HG03460 (cell line): Measurements from ENCODE around the gene FBXW11.
A peak's percentile ranks its signal among the peaks of the same experiment; 100 is the strongest.
"Not testable (repeated sequence)": the region's sequence is repeated elsewhere in the genome, so short reads cannot be mapped to it uniquely, and the experiment has no call there.

ENCODE experiments used
- ATAC-seq: cut with Tn5 transposase; IDR thresholded peaks from one replicate; pipeline ENCODE4 v1.9.1; 2021; ENCODE audit not compliant: unreplicated experiment

Gene FBXW11

DNA sequence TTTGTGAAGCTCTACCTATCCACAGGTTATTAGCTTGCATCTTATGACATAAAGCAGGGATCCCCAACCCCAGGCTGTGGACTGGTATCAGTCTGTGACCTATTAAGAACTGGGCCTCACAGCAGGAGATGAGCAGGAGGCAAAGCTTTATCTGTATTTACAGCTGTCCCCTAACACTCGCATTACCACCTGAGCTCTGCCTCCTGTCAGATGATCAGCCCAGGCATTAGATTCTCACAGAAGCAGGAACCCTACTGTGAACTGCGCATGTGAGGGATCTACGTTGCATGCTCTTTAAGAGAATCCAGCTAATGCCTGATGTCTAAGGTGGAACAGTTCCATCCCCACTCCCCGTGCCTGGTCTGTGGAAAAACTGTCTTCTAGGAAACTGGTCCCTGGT, 19.7 kb downstream of the FBXW11 start:
- ATAC-seq = no peak

DNA sequence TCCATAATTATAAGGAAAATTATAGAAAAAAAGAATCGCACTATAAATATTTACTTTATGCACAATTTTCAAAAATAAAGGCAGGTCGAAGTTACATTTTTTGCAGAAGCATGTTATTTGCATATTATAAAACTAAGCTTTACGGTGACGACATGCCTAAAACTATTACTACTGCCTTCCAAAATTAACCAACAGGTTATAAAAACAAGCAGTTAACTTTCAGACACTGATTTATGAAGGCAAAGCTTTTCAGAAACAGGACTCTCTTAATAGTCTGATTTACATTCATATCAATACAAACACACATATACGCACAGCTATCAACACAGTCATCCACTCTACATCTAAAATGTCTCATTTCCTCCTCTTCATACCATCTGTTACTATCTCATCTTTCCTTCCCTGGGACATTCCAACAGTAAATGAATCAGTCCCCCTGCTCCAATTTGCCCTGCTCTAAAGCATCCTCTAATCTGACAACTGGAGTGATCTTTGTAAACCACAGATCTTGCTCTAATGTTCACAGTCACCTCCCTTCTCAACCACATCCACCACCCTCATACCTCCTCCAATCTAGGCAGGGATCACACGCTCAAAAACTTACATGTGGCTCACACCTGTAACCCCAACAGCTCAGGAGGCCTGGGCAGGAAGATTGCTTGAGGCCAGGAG, 21.6 kb downstream of the FBXW11 start:
- ATAC-seq = peak; percentile 53

DNA sequence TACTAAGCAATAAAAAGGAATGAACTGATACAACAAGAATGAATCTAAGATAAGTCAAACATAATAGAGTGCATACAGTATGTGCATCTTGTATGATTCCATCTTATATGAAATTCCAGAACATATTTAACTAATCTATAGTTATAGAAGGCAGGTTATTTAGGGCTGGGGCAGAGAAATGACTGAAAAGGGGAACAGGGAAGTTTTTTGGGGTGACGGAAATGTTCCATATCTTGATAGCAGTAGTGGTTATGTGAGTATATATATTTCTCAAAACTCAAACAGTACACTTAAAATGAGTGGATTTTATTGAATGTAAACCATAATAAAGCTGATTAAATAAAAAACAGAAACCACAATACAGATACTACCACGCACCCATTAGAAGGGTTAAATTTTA, 24.6 kb downstream of the FBXW11 start:
- no peak for ATAC-seq

DNA sequence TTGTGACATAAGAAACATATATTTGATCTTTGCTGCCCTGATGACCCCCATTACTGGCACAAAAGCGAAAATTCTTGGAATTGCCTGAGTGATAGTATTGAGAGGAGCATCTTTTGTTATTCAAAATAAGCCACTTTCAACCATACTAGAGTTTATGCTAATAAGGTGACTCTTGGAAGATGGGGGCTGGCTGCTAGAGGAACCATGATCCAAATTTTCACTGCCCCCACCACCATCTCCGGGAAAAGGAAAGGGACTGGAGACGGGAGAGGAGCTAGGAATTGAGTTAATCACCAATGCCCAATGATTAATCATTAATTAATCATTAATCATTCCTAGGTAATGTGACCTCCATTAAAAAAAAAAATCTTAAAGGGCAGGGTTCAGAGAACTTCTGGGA, 25.6 kb downstream of the FBXW11 start:
- no peak for ATAC-seq

DNA sequence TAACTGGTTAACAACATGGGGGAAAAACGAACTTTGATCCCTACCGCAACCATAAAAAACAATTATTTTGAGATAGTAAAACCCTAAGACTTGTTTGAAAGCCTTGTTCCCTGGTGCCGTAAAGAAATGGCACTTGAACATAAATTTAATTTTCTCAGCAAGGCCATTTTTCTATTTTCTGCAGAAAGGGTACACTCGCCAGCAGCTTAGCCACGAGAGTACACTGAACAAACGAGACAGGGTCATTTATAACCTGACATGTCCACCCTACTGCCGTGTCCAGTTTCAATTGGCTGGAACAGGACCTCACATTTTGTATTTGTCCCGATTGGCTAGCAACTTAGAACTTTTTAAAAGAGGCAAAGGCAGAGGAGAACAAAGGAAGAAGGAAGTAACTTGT, 26.8 kb downstream of the FBXW11 start:
- ATAC-seq = no peak

DNA sequence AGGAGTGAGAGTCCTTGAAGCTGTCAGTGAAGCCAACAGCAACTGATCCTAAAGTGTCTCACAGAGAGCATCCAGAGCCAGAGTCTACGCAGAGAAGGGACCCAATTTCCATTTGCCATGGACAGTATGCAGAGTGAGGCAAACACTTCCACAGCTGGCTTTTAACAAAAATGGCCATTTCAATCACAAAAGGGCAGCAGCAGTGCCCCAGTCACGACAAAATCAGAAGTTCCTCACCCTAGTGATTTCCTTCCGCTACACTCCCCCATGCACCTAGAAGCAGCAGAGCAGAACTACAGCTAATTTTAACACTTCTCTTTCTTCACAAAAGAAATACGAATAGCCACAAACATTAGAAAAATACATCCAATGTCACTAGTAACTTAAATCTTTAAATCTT, 27.9 kb downstream of the FBXW11 start:
- peak; percentile 69 for ATAC-seq

DNA sequence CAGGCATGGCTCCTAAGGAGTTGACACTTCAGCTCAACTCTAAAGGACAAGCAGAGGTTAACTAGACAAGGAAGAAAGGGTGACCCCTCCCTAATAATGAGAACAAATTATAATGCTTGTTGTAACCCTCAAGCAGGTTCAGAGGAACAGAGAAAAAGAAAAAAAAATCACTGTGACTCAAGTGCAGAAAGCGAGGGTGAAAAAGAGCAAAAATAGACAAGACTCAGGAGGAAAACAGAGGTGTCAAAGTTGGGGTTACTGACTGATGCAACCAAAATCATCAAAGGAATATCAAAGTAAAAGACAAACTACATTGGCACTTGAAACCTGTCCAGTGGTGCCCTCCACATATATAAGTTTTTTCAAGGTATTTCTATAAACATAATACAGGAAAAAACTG, 28.4 kb downstream of the FBXW11 start:
- no peak for ATAC-seq

DNA sequence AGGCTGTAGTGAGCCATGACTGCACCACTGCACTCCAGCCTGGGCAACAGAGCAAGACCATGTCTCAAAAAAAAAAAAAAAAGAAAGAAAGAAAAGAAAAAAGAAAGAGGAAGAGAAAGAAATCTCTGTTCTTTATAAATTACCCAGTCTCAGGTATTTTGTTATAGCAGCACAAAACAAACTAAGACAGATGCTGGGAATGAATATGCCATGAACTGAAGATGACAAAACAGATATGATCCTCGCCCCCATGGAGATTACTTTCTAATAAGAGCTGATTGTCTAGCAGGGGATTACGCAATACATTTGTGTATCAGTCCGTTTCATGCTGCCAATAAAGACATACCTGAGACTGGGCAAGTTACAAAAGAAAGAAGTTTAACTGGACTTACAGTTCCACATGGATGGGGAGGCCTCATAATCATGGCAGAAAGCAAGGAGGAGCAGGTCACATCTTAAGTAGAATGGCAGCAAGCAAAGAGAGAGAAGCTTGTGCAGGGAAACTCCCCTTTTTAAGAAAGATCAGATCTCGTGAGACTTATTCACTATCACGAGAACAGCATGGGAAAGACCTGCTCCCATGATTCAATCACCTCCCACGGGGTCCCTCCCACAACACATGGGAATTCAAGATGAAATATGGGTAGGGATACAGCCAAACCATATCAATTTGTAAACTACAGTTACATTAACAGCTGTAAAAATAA, 29.0 kb downstream of the FBXW11 start:
- not testable (repeated sequence) for ATAC-seq

DNA sequence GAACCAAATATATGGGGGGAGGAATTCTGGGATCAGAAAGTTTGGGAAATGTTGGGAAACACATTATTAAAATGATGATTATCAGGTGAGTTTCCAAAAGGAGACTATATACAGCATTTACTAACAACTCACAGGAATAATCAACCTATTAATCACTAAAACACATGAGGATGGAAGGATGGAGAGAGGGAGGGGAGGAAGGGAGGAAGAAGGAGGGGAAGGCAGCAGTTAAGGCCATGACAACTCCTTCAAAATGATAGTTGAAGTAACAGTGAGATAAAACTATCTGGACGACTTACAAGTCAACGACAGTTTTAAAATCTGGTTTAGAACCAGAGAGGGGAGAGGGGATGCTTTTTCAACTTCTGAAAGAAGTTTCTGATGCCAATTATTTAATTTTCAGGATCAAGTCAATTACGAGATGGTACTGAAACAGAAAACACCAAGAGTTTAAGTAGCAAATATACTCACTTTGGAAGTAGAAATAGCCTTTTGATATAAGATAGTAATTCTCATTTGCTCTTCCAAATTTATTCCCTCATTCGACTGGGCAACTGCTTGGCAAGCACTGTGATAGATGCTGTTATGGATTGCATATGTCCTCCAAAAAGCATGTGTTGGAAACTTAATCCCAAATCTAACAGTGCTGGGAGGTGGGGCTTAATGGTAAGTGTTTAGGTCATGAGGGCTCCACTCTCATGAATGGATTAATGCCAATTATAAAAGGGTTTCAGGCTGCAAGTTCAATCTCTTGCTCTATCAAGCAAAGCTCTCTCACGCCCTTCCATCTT, 30.4 kb downstream of the FBXW11 start:
- ATAC-seq = no peak

DNA sequence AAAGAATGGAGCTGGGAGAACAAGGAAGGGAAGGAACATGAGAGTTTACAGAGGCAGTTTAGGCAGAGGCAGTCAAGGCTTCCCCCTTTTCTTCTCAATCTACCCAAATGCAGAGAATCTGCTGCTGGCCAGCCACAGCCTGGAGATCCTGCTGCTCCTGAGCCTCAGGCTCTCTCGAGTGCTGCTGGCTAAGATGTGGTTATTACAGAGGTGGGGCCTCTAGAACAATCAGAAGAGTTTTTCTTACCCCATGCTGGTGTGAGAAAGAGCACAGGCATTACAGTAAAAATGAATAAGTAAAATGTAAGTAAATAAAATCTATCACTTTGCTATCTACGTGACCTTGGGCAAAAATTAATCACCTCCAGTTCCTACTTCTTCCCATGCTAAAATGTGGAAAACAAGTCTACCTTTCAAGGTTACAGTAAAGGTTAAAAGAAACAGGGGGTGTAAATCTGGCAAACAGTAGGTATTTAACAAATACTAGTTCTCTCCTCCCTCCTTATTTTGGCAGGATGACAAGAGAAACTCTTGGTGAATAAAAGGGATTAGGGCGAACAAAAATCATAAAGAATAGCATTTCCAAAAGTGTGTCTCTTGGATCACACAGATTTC, 31.1 kb downstream of the FBXW11 start:
- no peak for ATAC-seq

DNA sequence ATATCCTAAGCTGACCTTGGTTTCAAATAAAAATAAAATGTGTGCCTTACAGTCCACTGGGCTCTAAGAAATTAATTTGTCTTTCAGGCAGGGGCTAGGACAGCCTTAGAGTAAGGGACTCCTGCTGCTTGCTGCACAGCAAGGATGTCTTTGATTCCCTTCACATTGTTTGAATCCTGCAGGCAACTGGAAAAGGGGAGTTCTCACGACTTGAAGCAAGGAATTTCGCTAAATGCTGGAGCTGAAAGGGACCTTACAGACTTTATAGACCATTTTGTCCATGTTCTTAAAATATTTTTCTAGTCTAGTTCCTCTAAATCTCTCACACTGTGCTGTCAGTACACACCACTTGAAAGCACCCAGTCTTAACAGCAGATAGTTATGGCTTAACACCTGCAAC, 35.6 kb downstream of the FBXW11 start:
- no peak for ATAC-seq

DNA sequence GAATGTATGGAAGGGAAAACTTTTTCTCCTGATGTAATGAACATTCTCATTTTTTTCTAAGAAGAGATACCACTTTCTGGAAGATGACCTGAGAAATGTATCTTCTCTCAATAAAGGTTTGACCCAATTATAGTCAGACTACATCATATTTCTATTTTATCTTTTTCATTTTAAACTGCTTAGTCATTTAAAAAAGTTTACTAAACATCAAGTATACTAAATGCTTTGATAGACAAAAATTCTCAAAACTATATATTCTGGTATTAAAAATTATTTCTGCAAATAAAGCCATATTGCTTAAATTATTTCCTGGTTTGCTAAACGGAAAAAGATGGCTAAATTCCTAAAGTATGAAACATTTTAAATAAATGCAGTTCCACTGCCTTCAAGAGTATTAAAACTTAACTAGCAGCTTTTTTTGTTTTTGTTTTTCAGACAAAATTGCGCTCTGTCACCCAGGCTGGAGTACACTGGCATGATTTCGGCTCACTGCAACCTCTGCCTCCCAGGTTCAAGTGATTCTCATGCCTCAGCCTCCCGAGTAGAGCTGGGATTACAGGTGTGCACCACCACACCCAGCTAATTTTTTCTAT, 37.1 kb downstream of the FBXW11 start:
- no peak for ATAC-seq

DNA sequence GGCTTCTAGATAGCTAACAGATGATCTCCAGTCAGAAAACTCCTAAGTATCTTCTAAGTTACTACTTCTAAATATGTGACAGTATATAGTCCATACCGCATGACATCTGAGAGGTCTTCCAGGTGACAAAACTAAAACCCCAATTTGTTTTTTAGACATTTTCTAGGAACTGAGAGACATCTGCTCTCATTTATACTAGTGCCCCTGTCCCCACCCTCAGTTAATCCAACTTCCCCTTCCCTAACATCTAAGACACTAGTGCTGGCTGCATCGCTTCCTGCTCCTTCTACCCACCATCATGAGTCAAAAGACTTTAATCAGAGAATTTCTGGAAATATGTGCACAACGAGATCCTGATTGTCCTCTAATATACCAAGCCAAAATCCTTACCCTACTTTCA, 37.9 kb downstream of the FBXW11 start:
- ATAC-seq = no peak

DNA sequence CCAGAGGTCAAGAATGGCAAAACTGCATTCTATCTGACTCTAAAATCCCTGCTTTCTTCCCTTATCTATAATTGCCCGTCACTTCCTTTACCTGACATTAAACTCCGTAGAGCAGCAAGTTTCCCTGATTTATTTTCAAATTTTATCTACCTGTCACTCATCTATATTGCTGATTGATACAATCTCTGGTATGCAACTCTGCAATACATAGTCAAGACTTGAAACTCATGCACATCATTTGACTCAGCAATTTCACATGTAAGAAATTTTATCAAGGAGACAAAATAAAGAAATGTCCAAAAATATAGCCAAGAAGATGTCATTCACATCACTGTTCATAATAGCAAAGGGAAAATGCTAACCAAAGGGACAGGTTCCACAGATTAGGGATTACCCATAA, 39.5 kb downstream of the FBXW11 start:
- no peak for ATAC-seq

DNA sequence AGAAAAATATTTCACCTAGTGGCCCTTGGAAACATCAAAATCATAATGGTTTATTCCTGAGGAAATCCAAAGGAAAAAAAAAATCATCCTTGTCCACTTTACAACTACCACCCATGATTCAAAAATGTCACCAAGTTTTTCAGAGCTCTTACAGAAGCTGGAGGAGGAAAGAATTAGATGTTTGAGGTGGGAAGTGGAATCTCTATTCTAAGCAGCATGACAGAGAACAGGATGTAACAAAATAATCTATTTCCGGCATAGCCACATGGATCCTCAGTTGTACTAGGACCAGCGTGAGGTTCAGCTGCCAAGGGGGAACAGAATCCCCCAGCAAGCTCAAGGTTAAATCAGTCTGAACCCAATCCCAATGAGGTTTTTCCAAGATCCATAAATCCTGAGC, 40.2 kb downstream of the FBXW11 start:
- ATAC-seq = no peak

DNA sequence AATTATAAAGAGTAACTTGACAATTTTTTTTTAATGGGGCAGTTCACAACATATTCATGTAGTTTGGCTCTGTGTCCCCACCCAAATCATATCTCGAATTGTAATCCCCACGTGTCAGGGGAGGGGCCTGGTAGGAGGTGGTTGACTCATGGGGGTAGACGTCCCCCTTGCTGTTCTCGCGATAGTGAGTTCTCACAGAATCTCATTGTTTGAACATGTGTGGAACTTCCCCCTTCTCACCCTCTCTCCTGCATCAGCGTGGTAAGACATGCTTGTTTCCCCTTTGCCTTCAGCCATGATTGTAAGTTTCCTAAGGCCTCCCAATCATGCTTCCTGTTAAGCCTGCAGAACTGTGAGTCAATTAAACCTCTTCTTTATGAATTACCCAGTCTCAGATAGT, 40.7 kb downstream of the FBXW11 start:
- ATAC-seq = no peak

DNA sequence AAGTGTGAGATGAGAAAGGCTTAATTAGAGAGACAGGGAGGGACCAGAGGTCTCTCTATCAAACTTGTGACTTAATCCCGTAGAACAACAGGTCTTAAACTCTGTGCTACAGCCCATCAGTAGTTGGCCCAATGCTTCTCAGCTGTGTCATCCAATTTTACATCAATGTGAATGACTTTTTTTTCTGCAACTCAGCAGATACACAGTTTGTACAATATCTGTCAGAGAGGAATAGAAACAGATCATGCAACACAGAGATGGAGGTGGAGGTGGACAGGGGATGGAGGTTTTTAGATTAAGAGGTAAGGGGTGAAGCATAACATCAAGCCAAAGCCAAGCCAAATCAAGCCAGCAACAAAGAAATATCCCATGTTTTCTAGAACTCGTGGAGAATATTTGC, 43.0 kb downstream of the FBXW11 start:
- no peak for ATAC-seq

DNA sequence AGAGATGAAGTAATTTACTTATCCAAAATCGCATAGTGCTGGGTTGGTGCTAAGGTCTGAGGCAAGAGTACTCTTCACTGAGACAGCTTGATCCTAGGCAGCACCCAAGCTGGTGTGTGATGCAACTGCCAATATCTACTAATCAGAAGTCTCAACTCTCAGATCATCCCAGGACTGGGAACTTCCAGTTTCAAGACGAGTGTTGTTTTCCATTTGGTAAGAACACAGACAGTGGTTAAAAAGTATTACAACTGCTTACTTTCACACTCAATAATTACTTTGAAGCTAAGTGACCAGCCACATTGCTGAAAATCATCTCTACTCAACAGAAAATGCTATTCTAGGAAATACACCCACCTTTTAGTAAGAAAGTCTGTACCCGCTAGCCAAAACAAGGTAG, 45.3 kb downstream of the FBXW11 start:
- peak; percentile 58 for ATAC-seq

DNA sequence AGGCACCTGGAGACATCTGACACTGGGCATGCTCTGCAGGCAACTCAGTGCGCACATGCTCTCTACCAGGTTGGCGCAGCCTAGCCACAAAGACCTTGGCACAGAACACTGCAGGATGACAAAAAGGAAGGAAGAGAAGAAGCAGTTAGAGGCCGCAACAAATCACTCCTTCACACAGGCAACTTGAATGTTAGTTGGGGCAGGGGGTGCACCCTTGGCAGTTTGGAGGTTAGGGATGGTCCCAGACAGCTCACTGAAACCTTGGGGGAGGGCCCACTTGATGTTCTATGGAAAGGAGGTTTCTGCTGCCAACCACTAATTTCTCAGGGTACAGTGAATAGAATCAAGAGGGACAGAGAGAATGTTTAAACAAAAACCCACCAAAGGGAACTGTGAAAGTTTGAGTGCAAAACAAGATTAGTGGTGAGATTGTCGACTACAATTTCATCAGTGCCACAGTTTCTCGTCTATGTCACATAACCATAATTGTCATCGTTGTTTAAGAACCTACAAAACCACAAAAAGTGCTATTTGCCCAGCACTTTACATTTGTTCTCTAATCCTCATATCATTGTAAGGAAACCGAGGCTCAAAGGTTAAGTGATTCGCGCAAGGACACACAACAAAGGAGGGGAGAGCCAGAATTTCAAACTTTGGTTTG, 48.7 kb downstream of the FBXW11 start:
- peak; percentile 48 for ATAC-seq

DNA sequence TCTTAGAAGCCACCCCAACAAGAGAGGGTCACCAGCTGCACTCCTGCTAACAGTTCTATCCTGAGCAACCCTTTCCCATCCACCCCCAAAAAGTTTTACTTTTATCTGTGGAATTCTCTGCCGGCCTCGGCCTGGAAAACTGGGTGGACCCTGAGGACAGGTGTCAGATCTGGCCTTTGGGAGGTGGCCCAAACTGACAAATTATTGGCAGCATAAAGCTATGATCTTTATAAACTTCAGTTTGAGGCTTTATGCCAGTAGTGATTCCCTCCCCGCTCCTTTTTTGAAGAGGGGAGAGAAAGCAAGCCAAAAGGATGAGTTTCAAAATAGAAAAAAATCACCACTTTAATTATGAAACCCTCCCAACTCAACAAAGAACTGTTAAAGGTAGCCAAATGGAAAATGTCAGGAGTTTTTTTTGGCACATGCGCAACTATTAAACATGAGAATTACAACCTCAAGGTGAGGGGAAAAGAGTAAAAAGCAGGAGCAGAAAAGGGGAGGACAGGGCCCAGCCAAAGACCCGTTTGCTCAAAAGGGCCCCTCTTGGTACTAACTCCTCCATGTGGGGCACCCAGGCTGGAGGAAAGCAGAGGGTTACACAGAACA, 49.4 kb downstream of the FBXW11 start:
- no peak for ATAC-seq
